ENCODE measurements around the gene STRN4.

STRN4 gene

DNA sequence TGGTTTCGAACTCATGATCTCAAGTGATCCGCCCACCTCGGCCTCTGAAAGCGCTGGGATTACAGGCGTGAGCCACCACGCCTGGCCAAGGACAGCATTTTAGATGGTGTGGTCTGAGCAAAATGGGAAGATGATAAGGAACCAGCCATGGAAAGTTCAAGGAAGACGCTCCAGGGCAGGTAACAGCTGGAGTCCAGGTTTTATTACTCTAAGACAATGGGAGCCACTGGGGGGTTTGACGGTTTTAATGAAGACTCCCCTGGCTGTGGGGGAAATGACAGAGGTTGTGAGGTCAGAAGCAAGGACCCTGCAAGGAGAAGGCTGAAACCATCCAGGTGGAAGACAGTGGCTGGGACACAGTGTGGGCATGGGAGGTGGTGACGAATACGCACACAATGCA is 50.2 kb downstream of the STRN4 start:
- DNase-seq (ENCODE audit: low read depth), result no peak
- TF ChIP-seq, protein P1, sequence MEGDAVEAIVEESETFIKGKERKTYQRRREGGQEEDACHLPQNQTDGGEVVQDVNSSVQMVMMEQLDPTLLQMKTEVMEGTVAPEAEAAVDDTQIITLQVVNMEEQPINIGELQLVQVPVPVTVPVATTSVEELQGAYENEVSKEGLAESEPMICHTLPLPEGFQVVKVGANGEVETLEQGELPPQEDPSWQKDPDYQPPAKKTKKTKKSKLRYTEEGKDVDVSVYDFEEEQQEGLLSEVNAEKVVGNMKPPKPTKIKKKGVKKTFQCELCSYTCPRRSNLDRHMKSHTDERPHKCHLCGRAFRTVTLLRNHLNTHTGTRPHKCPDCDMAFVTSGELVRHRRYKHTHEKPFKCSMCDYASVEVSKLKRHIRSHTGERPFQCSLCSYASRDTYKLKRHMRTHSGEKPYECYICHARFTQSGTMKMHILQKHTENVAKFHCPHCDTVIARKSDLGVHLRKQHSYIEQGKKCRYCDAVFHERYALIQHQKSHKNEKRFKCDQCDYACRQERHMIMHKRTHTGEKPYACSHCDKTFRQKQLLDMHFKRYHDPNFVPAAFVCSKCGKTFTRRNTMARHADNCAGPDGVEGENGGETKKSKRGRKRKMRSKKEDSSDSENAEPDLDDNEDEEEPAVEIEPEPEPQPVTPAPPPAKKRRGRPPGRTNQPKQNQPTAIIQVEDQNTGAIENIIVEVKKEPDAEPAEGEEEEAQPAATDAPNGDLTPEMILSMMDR (conservative IDR thresholded peaks at IDR 0.05; ENCODE audit: low read length), result no peak
- H3K4me3 ChIP-seq (ENCODE audit: low read length), result no peak overlapping the region

- TF ChIP-seq, protein P1 (conservative IDR thresholded peaks at IDR 0.05; ENCODE audit: low read length), result no peak
- H3K4me3 ChIP-seq (ENCODE audit: low read length), result no peak overlapping the region
- DNase-seq (ENCODE audit: low read depth), result no peak
Measured at GRCh38 chr19:46693760-46694159, 52.5 kb downstream of the STRN4 start.

- DNase-seq (ENCODE audit: low read depth), result no peak
- TF ChIP-seq, protein P1 (conservative IDR thresholded peaks at IDR 0.05; ENCODE audit: low read length), result no peak
- no peak overlapping the region for H3K4me3 ChIP-seq (ENCODE audit: low read length)
Measured at GRCh38 chr19:46692918-46693722, 53.1 kb downstream of the STRN4 start.

DNA sequence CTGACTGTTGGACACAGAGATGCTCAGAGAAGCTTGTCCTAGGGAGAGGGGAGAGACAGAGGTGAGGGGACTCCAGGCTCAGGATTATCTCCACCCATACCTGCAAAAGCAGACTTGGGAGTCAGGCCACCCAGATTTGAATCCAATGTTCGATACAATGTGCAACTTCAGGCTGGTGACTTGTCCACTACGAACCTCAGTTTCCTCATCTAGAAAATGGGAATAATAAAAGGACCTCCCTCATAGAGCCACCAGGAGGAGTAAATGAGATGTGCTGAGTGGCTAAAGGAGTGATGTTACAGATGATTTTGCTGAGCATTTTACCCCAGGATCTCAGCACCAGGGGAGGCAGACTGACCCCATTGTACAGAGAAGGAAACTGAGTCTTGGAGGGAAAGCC is 54.3 kb downstream of the STRN4 start:
- H3K4me3 ChIP-seq (ENCODE audit: low read length), result no peak overlapping the region
- no peak for DNase-seq (ENCODE audit: low read depth)
- TF ChIP-seq, protein P1 (conservative IDR thresholded peaks at IDR 0.05; ENCODE audit: low read length), result no peak

- no peak overlapping the region for H3K4me3 ChIP-seq (ENCODE audit: low read length)
- no peak for DNase-seq (ENCODE audit: low read depth)
- TF ChIP-seq, protein P1 (conservative IDR thresholded peaks at IDR 0.05; ENCODE audit: low read length), result no peak
Measured at GRCh38 chr19:46691104-46691503, 55.1 kb downstream of the STRN4 start.

DNA sequence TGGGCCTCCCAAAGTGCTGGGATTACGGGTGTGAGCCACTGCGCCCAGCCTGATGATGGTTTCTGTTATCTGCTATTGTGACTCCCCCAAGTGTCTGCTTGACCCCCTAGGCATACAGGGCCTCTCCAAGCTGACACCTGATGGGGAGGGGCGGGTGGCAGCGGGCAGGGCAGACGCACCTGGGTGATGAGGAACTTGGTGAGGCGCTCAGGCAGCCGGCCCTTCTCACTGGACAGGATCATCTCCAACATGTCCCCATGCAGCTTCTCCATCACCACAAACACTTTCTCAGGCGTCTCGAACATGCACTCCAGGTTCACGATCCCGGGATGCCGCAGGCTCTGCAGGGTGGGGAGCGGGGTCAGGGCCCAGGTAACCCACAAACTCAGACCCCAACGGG is 56.9 kb downstream of the STRN4 start:
- H3K4me3 ChIP-seq (ENCODE audit: low read length), result no peak overlapping the region
- DNase-seq (ENCODE audit: low read depth), result no peak
- TF ChIP-seq, protein P1 (conservative IDR thresholded peaks at IDR 0.05; ENCODE audit: low read length), result no peak

DNA sequence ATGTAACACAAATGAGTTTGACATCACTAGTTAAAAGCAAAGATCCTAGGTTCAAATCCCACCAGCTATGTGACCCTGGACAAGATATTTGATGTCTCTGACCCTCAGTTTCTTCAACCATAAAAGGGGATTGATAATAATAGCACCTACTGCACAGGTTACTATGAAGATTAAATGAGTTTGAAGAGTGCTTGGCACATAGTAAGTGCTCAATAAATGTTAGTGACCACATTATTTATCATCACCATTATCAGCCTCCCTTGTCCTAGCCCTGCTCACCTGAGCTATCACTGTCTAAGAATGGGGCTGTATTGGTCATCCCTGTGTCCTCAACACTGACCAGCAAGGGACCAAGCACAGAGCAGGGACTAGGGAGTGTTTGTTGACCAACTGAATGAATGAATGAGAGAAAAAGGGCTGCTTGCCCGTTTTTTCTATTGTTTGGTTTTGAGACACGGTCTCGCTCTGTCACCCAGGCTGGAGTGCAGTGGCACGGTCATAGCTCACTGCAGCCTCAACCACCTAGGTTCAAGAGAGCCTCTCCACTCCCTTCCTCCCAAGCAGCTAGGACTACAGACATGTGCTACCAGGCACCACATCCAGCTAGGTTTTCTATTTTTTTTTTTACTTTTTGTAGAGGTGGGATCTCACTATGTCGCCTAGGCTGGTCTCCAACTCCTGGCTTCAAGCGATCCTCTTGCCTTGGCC is 58.7 kb downstream of the STRN4 start:
- TF ChIP-seq, protein P1 (conservative IDR thresholded peaks at IDR 0.05; ENCODE audit: low read length), result no peak
- DNase-seq (ENCODE audit: low read depth), result no peak
- H3K4me3 ChIP-seq (ENCODE audit: low read length), result no peak overlapping the region
